GM18873 (cell line): ENCODE data around the gene NEXMIF.
"Not testable (repeated sequence)": the region's sequence is repeated elsewhere in the genome, so short reads cannot be mapped to it uniquely, and the experiment has no call there.

Experiments
- ATAC-seq: cut with Tn5 transposase; IDR thresholded peaks from one replicate; pipeline ENCODE4 v1.9.1; 2021; ENCODE audit warnings: mild to moderate bottlenecking, moderate library complexity, moderate number of reproducible peaks; ENCODE audit not compliant: unreplicated experiment, low FRiP score

Gene NEXMIF

GRCh38 chrX:74800062-74800461, 125.2 kb downstream of the NEXMIF start:
- no peak for ATAC-seq

- ATAC-seq, result no peak
These were observed 127.8 kb downstream of the NEXMIF start for GRCh38 chrX:74797338-74797887.

GRCh38 chrX:74788545-74789086, 136.6 kb downstream of the NEXMIF start:
- no peak for ATAC-seq

DNA sequence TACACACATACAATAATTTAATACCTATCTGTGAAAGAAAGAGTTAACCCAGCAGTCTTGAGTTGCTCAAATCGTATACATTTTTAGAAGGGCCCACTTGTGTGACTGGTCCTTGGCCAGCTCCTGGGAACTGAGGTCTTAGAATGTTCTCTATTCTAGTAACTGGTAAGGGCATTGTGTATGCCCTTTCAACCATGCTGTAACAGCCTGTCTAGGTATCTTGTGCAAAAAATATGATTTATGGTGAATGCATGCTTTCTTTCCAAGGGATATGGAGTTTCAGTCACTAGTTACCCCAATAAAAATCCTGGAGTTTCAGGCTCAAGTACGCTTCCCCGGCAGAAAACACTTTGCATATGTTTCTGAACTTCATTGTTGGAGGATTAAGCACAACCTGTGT, 140.6 kb downstream of the NEXMIF start:
- ATAC-seq, result no peak

- ATAC-seq, result no peak
These were observed 143.7 kb downstream of the NEXMIF start for GRCh38 chrX:74781507-74782034.

DNA sequence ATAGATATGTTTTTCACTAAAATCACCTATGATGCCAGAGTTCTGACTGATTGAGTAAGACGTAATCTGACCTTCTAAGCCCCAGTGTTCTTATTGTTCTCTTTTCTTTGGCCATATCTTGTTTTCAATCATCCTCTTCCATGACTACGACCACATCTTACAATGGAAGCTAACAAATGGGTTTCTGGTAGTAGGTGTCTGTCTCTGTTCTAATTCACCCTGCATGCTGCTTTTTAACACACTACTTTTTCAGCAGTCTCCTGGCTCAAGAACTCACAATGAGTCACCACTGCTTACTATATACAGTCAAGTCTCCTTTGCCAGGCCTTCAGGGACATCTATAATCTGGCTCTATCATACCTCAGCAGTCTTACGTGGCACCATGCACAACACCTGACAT, 146.1 kb downstream of the NEXMIF start:
- ATAC-seq, result no peak

DNA sequence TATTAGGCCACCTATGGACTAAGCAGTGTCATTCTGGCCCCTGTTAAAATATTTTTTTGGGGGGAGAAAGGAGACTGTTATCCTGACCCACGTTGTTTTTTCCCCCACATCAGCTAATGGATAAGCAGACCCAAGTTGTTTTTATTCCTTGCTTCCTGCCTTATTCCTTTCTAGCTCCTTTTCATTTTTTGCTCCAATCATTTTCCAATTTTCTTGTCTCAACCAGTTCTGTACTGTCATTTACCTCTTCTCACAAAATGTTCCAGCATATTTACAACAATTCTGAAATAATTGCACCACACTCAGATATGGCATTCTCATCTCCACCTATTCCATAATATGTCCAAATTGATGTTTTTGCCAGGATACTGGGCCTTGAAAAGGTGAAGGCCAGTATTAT, 150.3 kb downstream of the NEXMIF start:
- no peak for ATAC-seq

DNA sequence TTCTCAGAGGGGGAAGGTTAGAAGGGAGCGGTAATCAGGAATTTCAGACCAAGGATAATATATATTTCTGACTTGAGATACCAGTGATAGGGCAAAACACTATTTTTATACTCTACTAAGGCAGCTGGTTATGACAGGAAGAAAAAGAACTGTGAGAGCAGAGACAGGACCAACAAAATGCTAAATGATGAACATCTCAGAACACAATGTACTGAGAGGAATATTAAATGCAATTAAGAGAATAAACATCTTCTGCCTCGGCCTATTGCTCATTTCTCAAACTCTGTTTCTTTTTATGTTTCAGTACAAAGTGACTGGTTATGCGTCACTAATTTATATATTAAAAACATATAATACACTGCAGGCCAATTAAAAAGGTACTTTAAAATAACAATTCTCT, 188.8 kb downstream of the NEXMIF start:
- no peak for ATAC-seq

DNA sequence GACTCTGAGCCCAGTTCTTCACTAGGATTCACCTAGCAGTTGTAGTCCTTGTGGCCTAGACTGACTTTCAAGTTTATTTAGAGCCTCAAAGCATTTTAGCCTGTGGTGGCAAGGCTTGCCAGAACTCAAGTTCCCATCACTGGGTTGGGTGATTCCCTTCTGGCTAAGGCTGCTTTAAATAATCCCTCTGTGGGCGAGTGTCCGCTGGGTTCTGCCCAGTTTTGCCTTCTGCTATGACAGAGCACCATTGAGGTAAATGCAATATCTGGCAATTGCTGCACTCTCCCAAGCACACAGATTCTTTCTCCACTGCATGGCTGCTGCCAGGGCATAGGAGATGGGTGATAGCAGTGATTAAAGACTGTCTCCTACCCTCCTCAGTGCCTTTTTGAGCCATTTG, 220.0 kb downstream of the NEXMIF start:
- ATAC-seq, result no peak

DNA sequence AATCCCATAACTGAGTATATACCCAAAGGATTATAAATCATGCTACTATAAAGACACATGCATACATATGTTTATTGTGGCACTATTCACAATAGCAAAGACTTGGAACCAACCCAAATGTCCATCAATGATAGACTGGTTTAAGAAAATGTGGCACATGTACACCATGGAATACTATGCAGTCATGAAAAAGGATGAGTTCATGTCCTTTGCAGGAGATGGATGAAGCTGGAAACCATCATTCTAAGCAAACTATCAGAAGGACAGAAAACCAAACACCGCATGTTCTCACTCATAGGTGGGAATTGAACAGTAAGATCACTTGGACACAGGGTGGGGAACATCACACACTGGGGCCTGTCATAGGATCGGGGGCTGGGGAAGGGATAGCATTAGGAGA, 223.9 kb downstream of the NEXMIF start:
- not testable (repeated sequence) for ATAC-seq

DNA sequence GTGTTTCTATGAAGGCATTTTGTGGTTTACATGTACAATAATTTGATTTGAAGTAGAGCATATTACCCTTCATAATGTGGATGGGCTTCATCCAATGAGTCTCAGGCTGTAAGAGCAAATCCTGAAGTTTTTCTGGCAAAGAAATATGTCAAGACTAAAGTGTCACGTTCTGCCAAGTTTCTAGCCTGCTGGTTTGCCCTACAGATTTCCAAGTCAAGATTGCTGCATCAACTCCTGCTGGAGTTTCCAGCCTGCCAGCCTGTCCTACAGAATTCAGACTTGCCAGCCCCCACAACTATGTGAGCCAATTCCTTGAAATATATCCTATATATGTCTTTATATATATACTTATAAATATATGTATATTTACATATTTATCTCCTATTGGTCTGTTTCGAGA, 240.8 kb downstream of the NEXMIF start:
- no peak for ATAC-seq
